ENCODE measurements around the gene TCEANC2. TPM values are rescaled to one million over a fixed set of nuclear protein-coding genes. Genes with fewer than 3 reads are reported as not detected.

Gene TCEANC2
- total RNA-seq, 1 experiment from 2014 or later: 4.2 TPM

- Histone ChIP-seq H3K36me3 (ENCODE audit: insufficient read depth, low read length, poor library complexity, severe bottlenecking) (no peaks in the 10 kb centered on the region), H3K4me1 (ENCODE audit: insufficient read depth, low read length, poor library complexity, severe bottlenecking) (no peaks in the 10 kb centered on the region), H3K9me3 (ENCODE audit: low read depth, low read length, poor library complexity, severe bottlenecking) (no peaks in the 10 kb centered on the region), H3K27ac (ENCODE audit: low read depth, low read length, poor library complexity, severe bottlenecking) (no peak overlapping the region), H3K27me3 (replicated peaks; ENCODE audit: insufficient read depth, low read depth, low read length, poor library complexity) (no peaks in the 10 kb centered on the region), H3K4me3 (ENCODE audit: low read depth, low read length, poor library complexity, severe bottlenecking) (no peak overlapping the region)
- no peak for TF ChIP-seq EZH2 (IDR thresholded peaks at IDR 0.05; ENCODE audit: borderline replicate concordance, low read depth, low read length, poor library complexity, severe bottlenecking)
- TF ChIP-seq, protein P1, sequence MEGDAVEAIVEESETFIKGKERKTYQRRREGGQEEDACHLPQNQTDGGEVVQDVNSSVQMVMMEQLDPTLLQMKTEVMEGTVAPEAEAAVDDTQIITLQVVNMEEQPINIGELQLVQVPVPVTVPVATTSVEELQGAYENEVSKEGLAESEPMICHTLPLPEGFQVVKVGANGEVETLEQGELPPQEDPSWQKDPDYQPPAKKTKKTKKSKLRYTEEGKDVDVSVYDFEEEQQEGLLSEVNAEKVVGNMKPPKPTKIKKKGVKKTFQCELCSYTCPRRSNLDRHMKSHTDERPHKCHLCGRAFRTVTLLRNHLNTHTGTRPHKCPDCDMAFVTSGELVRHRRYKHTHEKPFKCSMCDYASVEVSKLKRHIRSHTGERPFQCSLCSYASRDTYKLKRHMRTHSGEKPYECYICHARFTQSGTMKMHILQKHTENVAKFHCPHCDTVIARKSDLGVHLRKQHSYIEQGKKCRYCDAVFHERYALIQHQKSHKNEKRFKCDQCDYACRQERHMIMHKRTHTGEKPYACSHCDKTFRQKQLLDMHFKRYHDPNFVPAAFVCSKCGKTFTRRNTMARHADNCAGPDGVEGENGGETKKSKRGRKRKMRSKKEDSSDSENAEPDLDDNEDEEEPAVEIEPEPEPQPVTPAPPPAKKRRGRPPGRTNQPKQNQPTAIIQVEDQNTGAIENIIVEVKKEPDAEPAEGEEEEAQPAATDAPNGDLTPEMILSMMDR (conservative IDR thresholded peaks at IDR 0.05; ENCODE audit: low read depth, low read length): no peak
- BruUV-seq (replicated peaks): no TSS peak
- CTCF ChIA-PET: no interaction called here
- no peak for DNase-seq (ENCODE audit: low spot score)
- intact Hi-C loops (cut with micrococcal nuclease; ENCODE audit: unreplicated experiment): no loop called here
- POLR2A ChIA-PET (ENCODE audit: low non-redundant PET): no interaction called here
These were observed 88.9 kb downstream of the TCEANC2 start for GRCh38 chr1:54142146-54142900.

GRCh38 chr1:54144366-54144765 lies 91.0 kb downstream of the TCEANC2 start:
- no peaks in the 10 kb centered on the region for H3K36me3 ChIP-seq (ENCODE audit: insufficient read depth, low read length, poor library complexity, severe bottlenecking)
- ChIA-PET POLR2A (ENCODE audit: low non-redundant PET) (no interaction called here), CTCF (no interaction called here)
- no peaks in the 10 kb centered on the region for H3K9me3 ChIP-seq (ENCODE audit: low read depth, low read length, poor library complexity, severe bottlenecking)
- intact Hi-C loops (cut with micrococcal nuclease; ENCODE audit: unreplicated experiment): no loop called here
- no peaks in the 10 kb centered on the region for H3K27me3 ChIP-seq (replicated peaks; ENCODE audit: insufficient read depth, low read depth, low read length, poor library complexity)
- H3K4me1 ChIP-seq (ENCODE audit: insufficient read depth, low read length, poor library complexity, severe bottlenecking): no peaks in the 10 kb centered on the region
- DNase-seq (ENCODE audit: low spot score): no peak
- H3K27ac ChIP-seq (ENCODE audit: low read depth, low read length, poor library complexity, severe bottlenecking): no peak overlapping the region
- TF ChIP-seq, protein P1 (conservative IDR thresholded peaks at IDR 0.05; ENCODE audit: low read depth, low read length): no peak
- TF ChIP-seq EZH2 (IDR thresholded peaks at IDR 0.05; ENCODE audit: borderline replicate concordance, low read depth, low read length, poor library complexity, severe bottlenecking): no peak
- H3K4me3 ChIP-seq (ENCODE audit: low read depth, low read length, poor library complexity, severe bottlenecking): no peak overlapping the region
- BruUV-seq (replicated peaks): no TSS peak

- BruUV-seq (replicated peaks): no TSS peak
- POLR2A ChIA-PET (ENCODE audit: low non-redundant PET): no interaction called here
These were observed 96.3 kb downstream of the TCEANC2 start for GRCh38 chr1:54149734-54150133.

More at GRCh38 chr1:54149734-54150133, 96.3 kb downstream of the TCEANC2 start:
- Histone ChIP-seq H3K9me3 (ENCODE audit: low read depth, low read length, poor library complexity, severe bottlenecking) (no peaks in the 10 kb centered on the region), H3K36me3 (ENCODE audit: insufficient read depth, low read length, poor library complexity, severe bottlenecking) (no peaks in the 10 kb centered on the region), H3K4me1 (ENCODE audit: insufficient read depth, low read length, poor library complexity, severe bottlenecking) (no peaks in the 10 kb centered on the region), H3K27ac (ENCODE audit: low read depth, low read length, poor library complexity, severe bottlenecking) (no peak overlapping the region), H3K4me3 (ENCODE audit: low read depth, low read length, poor library complexity, severe bottlenecking) (no peak overlapping the region), H3K27me3 (replicated peaks; ENCODE audit: insufficient read depth, low read depth, low read length, poor library complexity) (no peaks in the 10 kb centered on the region)
- CTCF ChIA-PET: no interaction called here
- no peak for DNase-seq (ENCODE audit: low spot score)
- no peak for TF ChIP-seq EZH2 (IDR thresholded peaks at IDR 0.05; ENCODE audit: borderline replicate concordance, low read depth, low read length, poor library complexity, severe bottlenecking)
- TF ChIP-seq, protein P1 (conservative IDR thresholded peaks at IDR 0.05; ENCODE audit: low read depth, low read length): no peak
- intact Hi-C loops (cut with micrococcal nuclease; ENCODE audit: unreplicated experiment): no loop called here

All from A673 (cell line).